Psoas muscle (tissue), 8 donors: Measurements from ENCODE around the gene MZB1. TPM values are rescaled to one million over a fixed set of nuclear protein-coding genes. Genes with fewer than 3 reads are reported as not detected.

ENCODE experiments used
- ATAC-seq, 4 donors: fragments of 200-7000 bp; cut with Tn5 transposase; one replicate each; pipeline ENCODE4 v1.9.1; 2020; ENCODE audit warnings: moderate library complexity in 3 of 4, mild to moderate bottlenecking in 2 of 4
- DNase-seq, 2 donors: peaks; one replicate each; pipeline ENCODE4 v3.0.0-alpha.2; 2020
- H3K27ac ChIP-seq: fragments of 200-600 bp; one replicate; pipeline ENCODE4 v1.8.0; 2022
- H3K27me3 ChIP-seq, 3 donors: fragments of 200-600 bp in 1 of 3; one replicate each; pipeline versions ENCODE4 v1.6.1 to v1.8.0; 2013 to 2022; ENCODE audit warnings: low read length in 2 of 3, mild to moderate bottlenecking in 2 of 3, moderate library complexity in 1 of 3; ENCODE audit not compliant: insufficient read depth in 3 of 3
- H3K36me3 ChIP-seq, 2 donors: fragments of 200-600 bp in 1 of 2; one replicate each; pipeline versions ENCODE4 v1.6.1 to v1.8.0; 2013 to 2022; ENCODE audit warnings: low read depth in 1 of 2, mild to moderate bottlenecking in 1 of 2, moderate library complexity in 1 of 2; ENCODE audit not compliant: insufficient read depth in 1 of 2
- H3K4me1 ChIP-seq: fragments of 200-600 bp; one replicate; pipeline ENCODE4 v1.8.0; 2022
- H3K4me3 ChIP-seq: fragments of 200-600 bp; one replicate; pipeline ENCODE4 v1.8.0; 2022; ENCODE audit warnings: mild to moderate bottlenecking
- H3K9me3 ChIP-seq: fragments of 200-600 bp; one replicate; pipeline ENCODE4 v1.8.0; 2022
- CTCF ChIP-seq: fragments of 200-600 bp; IDR thresholded peaks from one replicate; pipeline ENCODE4 v1.8.0; 2022; ENCODE audit warnings: antibody characterized with exemption
- WGBS, 3 donors: extraction: QIAGEN DNeasy Blood & Tissue Kit; methylation state at CpG; one replicate each; pipeline versions ENCODE4 v1.1.6 to v1.1.7; 2013; 5-methylcytosine and 5-hydroxymethylcytosine counted together
- intact Hi-C, 2 donors: fragments of 100-400 bp; cut with DNase I; formaldehyde crosslinking; loops; one replicate each; pipeline versions ENCODE4 v1.11.0 to v1.14.2; 2022
- long read RNA-seq, 2 donors: library from polyadenylated mRNA; unstranded; transcript quantifications; one replicate each; pipeline ENCODE4 v2.0.0, GENCODE V29; 2021
- polyA plus RNA-seq, 3 donors: library from polyadenylated mRNA; stranded (reverse); fragments of 200-250 nt; gene quantifications; one replicate each; pipeline ENCODE4 v1.2.3, GENCODE V29; 2013
- total RNA-seq, 4 donors: library from RNA; stranded (reverse); fragmentation: NEBNext Ultra II Directional in 2 of 4; extraction: Animal tissue kit (Norgen Biotek cat#: 25700) in 2 of 4; gene quantifications; one replicate each; pipeline versions ENCODE4 v1.2.1 to v1.2.4, GENCODE V29; 2021 to 2023
- donor health status: healthy with polysubstance abuse.
- donor health status: DM: no; HTN: no; CAD: no; lungs with moderate emphysema.
- donor health status: Bipolar disorder and iron deficiency.
- donor health status: healthy.
- donor health status: DM: yes; HTN: yes; CAD: no.
- donor health status: DM: no; HTN: no; CAD: no.
- donor health status: DM: no; HTN: no; CAD: no.
- donor health status: DM: yes; HTN: yes; CAD: no.

MZB1 gene
- 1 to 10 TPM in 2 of 4 donors, under 1 TPM in 2; 0.57 to 1.2 (median 0.84) TPM for total RNA-seq
- under 1 TPM; 0.03 to 0.25 (median 0.25) TPM for polyA plus RNA-seq
- long read RNA-seq, donor 1: 0 reads
- long read RNA-seq, donor 2, partial matches to known transcripts: 0 of 1 reads
- long read RNA-seq, donor 2, other reads (novel, unspliced or antisense): 0 of 1 reads

- H3K36me3 ChIP-seq: peaks cover 0 to 10% of the 10 kb centered on the region in 2 donors
- DNase-seq: peak in 1 of 2 donors; percentile 45
- ATAC-seq: no peak
- peak within 1 kb of the TSS; percentile 100 for H3K27ac ChIP-seq
- H3K4me1 ChIP-seq: peaks cover 41% of the 10 kb centered on the region
- no peaks in the 10 kb centered on the region for H3K27me3 ChIP-seq
- 46 to 65% (median 49%) methylated on average over 8 to 11 of the region's 11 CpGs for WGBS, 3 donors
- no peaks in the 10 kb centered on the region for H3K9me3 ChIP-seq
- intact Hi-C loops: loop anchor here (5.0 kb wide), 1 partner anchor 48 kb away; the partner anchor contains the start of gene PAIP2 (in 2 of the 2)
- peak within 1 kb of the TSS; percentile 93 for H3K4me3 ChIP-seq
- no peak for TF ChIP-seq CTCF
Observed at GRCh38 chr5:139389701-139390638, at the start of gene MZB1. Gene MZB1, minus strand, starts transcription at chr5:139389913. Its CDS starts 57 bp downstream, at chr5:139389856.

DNA sequence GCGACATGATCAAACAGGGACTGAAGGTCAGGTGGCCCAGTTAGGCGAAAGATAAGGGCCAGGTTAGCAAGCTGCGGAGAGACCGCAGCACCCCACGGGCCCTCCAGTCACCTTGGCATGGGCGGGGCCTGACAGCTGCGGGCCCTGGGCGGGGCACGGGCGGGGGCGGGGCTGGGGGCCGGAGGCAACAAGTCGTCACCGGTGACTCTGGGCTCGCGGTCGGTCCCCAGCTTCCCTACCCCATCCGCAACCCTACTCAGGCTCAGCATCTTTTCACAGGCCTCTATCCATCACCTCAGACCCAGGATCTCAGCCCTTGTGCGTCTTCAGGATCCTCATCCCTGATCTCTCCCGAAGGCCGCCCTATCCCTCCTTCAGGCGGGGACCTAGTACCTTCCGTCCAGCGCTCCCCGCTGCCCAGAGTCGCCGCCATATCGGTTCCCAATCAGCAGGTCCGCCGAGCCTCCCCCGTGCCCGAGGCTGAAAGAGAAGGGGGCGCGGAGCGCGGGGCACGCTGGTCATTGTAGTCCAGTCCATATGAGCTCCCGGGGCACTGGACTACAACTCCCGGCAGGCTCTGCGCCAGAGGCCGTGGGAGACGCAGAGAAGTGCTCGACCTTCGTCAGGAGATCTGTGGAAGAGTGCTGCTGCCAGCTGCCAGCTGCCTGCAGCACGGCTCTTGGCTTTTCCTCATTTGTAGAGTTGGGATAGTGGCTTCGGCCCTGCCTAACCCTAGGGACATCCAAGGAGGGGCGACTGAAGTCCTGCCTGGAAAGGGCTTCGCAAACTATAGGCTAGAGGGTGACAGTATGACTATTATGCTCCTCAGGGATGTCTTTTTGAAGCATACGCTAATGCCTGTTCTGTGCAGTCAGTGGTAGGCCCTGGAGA lies 49.5 kb upstream of the MZB1 start, which contains the start of gene DNAJC18:
TSS of gene DNAJC18 (minus strand) at position 513 of the 891 bp plus-strand sequence. CDS start at position 433, 80 bp downstream.
- Histone ChIP-seq H3K4me3 (peak within 1 kb of the TSS; percentile 94), H3K4me1 (peaks cover 12% of the 10 kb centered on the region), H3K27ac (peak within 1 kb of the TSS; percentile 100), H3K9me3 (no peaks in the 10 kb centered on the region), H3K27me3 (no peaks in the 10 kb centered on the region), H3K36me3 (peaks cover 0 to 26% of the 10 kb centered on the region in 2 donors)
- ATAC-seq (peak; percentile 98 to 99 (median 98)), DNase-seq (peak; percentile 96 to 97)
- WGBS, 3 donors: 2 to 4% (median 3%) methylated on average over 49 of the region's 49 CpGs
- TF ChIP-seq CTCF: no peak
- intact Hi-C loops: loop anchor here in 1 of 2 donors (5.0 kb wide), 1 partner anchor 123 kb away; the partner anchor contains the start of gene UBE2D2

- Histone ChIP-seq H3K27me3 (no peaks in the 10 kb centered on the region), H3K27ac (peak overlapping the region; percentile 100), H3K4me1 (peaks cover 12% of the 10 kb centered on the region), H3K9me3 (no peaks in the 10 kb centered on the region), H3K36me3 (peaks cover 0 to 32% of the 10 kb centered on the region in 2 donors), H3K4me3 (peak overlapping the region; percentile 94)
- intact Hi-C loops: loop anchor here in 1 of 2 donors (5.0 kb wide), 1 partner anchor 124 kb away; the partner anchor contains the start of gene UBE2D2
- ATAC-seq (no peak), DNase-seq (no peak)
- 18 to 34% (median 27%) methylated on average over 8 of the region's 8 CpGs for WGBS, 3 donors
- no peak for TF ChIP-seq CTCF
Observed at GRCh38 chr5:139438707-139439012, 48.9 kb upstream of the MZB1 start.

GRCh38 chr5:139435676-139436075 lies 46.0 kb upstream of the MZB1 start:
- H3K36me3 ChIP-seq: peaks cover 0 to 61% of the 10 kb centered on the region in 2 donors
- intact Hi-C loops: loop anchor here in 1 of 2 donors (5.0 kb wide), 1 partner anchor 127 kb away; the partner anchor contains the start of gene UBE2D2
- H3K4me1 ChIP-seq: peaks cover 12% of the 10 kb centered on the region
- WGBS, 3 donors: 97 to 99% (median 99%) methylated on average over 3 of the region's 3 CpGs
- no peaks in the 10 kb centered on the region for H3K27me3 ChIP-seq
- no peaks in the 10 kb centered on the region for H3K9me3 ChIP-seq
- no peak overlapping the region for H3K27ac ChIP-seq
- no peak overlapping the region for H3K4me3 ChIP-seq
- no peak for ATAC-seq
- TF ChIP-seq CTCF: no peak
- no peak for DNase-seq
